PC-9 (cell line): ENCODE results near the gene HLA-DOB.

Experiments
- CTCF ChIP-seq: fragments of 200-600 bp; sonication (generic); conservative IDR thresholded peaks from 2 replicates; pipeline ENCODE4 v1.6.1; 2017; ENCODE audit warnings: mixed run types, antibody characterized with exemption, mild to moderate bottlenecking, moderate library complexity
- EZH2 ChIP-seq: fragments of 200-600 bp; sonication (generic); IDR thresholded peaks from 2 replicates; pipeline ENCODE4 v1.8.0; 2017; ENCODE audit warnings: antibody characterized with exemption, low read depth

GRCh38 chr6:32830017-32830416, 13.2 kb upstream of the HLA-DOB start:
- TF ChIP-seq CTCF: no peak
- no peak for TF ChIP-seq EZH2
